NCI-H524 treated with DMSO at 0.1 percent for 48 hours (cell line): Measurements from ENCODE around the gene HMCES.

Experiments used
- DNase-seq: peaks from one replicate; lab custom pipeline; 2025; lab: John Stamatoyannopoulos, UW

The HMCES gene

GRCh38 chr3:129278439-129278965 is at the start of gene HMCES:
TSS of gene HMCES (plus strand) at chr3:129278870. CDS start at chr3:129279733, 863 bp downstream.
- DNase-seq: peak; percentile 38

- DNase-seq: no peak
These were observed 49.6 kb upstream of the HMCES start for GRCh38 chr3:129228891-129229585.

- no peak for DNase-seq
These were observed 48.2 kb upstream of the HMCES start for GRCh38 chr3:129230311-129231019.

GRCh38 chr3:129231331-129232119 is 47.1 kb upstream of the HMCES start:
- no peak for DNase-seq

- no peak for DNase-seq
These were observed 45.1 kb upstream of the HMCES start for GRCh38 chr3:129233538-129233937.

GRCh38 chr3:129234441-129234840 is 44.2 kb upstream of the HMCES start:
- no peak for DNase-seq

GRCh38 chr3:129235344-129235917 is 43.2 kb upstream of the HMCES start:
- no peak for DNase-seq

GRCh38 chr3:129238945-129239705 is 39.5 kb upstream of the HMCES start:
- DNase-seq: no peak

- DNase-seq: no peak
These were observed 38.7 kb upstream of the HMCES start for GRCh38 chr3:129239991-129240390.

GRCh38 chr3:129240436-129240835 is 38.2 kb upstream of the HMCES start:
- no peak for DNase-seq

GRCh38 chr3:129245141-129245540 is 33.5 kb upstream of the HMCES start:
- no peak for DNase-seq

- peak; percentile 69 for DNase-seq
These were observed 32.9 kb upstream of the HMCES start for GRCh38 chr3:129245641-129246306.

- no peak for DNase-seq
These were observed 32.0 kb upstream of the HMCES start for GRCh38 chr3:129246636-129247035.

GRCh38 chr3:129248286-129248979 is 30.2 kb upstream of the HMCES start:
- DNase-seq: no peak

- DNase-seq: peak; percentile 71
These were observed 29.2 kb upstream of the HMCES start, which contains the start of gene COPG1 for GRCh38 chr3:129249284-129250065. TSS of gene COPG1 (plus strand) at chr3:129249606. CDS start at chr3:129249710, 104 bp downstream.

GRCh38 chr3:129252748-129253147 is 25.9 kb upstream of the HMCES start:
- no peak for DNase-seq

GRCh38 chr3:129254536-129255230 is 24.0 kb upstream of the HMCES start:
- no peak for DNase-seq

GRCh38 chr3:129256270-129256669 is 22.4 kb upstream of the HMCES start:
- no peak for DNase-seq

GRCh38 chr3:129257609-129258008 is 21.1 kb upstream of the HMCES start:
- DNase-seq: no peak
